ENCODE measurements around the gene SCN3A.

SCN3A gene

GRCh38 chr2:165238295-165238694, 34.4 kb upstream of the SCN3A start:
- H3K9me3 ChIP-seq (ENCODE audit: low read depth, low read length), result no peaks in the 10 kb centered on the region
- H3K9ac ChIP-seq (ENCODE audit: insufficient read length), result no peak overlapping the region
- TF ChIP-seq POLR2AphosphoS5 (IDR thresholded peaks at IDR 0.05; ENCODE audit: borderline replicate concordance, low read depth, low read length) (no peak), FOXP2 (optimal IDR thresholded peaks at IDR 0.05; ENCODE audit: control extremely low read depth, extremely low read length, insufficient read depth) (no peak), EZH2 (IDR thresholded peaks at IDR 0.05) (no peak)
- H3K27ac ChIP-seq, result no peak overlapping the region
- H3K4me3 ChIP-seq, result no peak overlapping the region
- no peaks in the 10 kb centered on the region for H3K36me3 ChIP-seq (ENCODE audit: insufficient read depth, low read length)
- no peak for DNase-seq (ENCODE audit: low read depth, low spot score)

DNA sequence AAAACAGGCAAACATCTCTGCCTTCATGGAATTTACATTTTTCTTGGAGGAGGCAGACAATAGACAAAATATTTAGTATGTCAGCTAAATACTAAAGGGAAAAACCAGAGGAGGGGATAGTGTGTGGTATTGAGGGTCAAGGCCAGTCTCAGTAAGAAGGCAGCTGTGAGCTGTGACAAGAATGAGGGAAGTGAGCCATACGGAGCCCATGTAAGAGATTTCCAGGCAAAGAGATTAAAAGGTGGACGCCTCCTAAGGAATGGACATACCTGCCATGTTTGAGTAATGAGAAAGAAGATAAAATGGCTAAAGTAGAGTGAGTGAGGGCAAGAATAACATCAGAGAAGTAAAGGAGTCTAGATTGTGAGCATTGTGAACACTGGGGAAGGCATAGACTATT, 33.2 kb upstream of the SCN3A start:
- no peaks in the 10 kb centered on the region for H3K9me3 ChIP-seq (ENCODE audit: low read depth, low read length)
- no peak for DNase-seq (ENCODE audit: low read depth, low spot score)
- H3K27ac ChIP-seq, result no peak overlapping the region
- no peak overlapping the region for H3K4me3 ChIP-seq
- TF ChIP-seq EZH2 (IDR thresholded peaks at IDR 0.05), result no peak
- no peak for TF ChIP-seq FOXP2 (optimal IDR thresholded peaks at IDR 0.05; ENCODE audit: control extremely low read depth, extremely low read length, insufficient read depth)
- TF ChIP-seq POLR2AphosphoS5 (IDR thresholded peaks at IDR 0.05; ENCODE audit: borderline replicate concordance, low read depth, low read length), result no peak
- H3K36me3 ChIP-seq (ENCODE audit: insufficient read depth, low read length), result no peaks in the 10 kb centered on the region
- no peak overlapping the region for H3K9ac ChIP-seq (ENCODE audit: insufficient read length)

GRCh38 chr2:165227571-165227970, 23.7 kb upstream of the SCN3A start:
- no peaks in the 10 kb centered on the region for H3K9me3 ChIP-seq (ENCODE audit: low read depth, low read length)
- H3K4me3 ChIP-seq, result no peak overlapping the region
- TF ChIP-seq POLR2AphosphoS5 (IDR thresholded peaks at IDR 0.05; ENCODE audit: borderline replicate concordance, low read depth, low read length) (no peak), EZH2 (IDR thresholded peaks at IDR 0.05) (no peak), FOXP2 (optimal IDR thresholded peaks at IDR 0.05; ENCODE audit: control extremely low read depth, extremely low read length, insufficient read depth) (no peak)
- no peak for DNase-seq (ENCODE audit: low read depth, low spot score)
- H3K36me3 ChIP-seq (ENCODE audit: insufficient read depth, low read length), result no peaks in the 10 kb centered on the region
- H3K9ac ChIP-seq (ENCODE audit: insufficient read length), result no peak overlapping the region
- H3K27ac ChIP-seq, result no peak overlapping the region

DNA sequence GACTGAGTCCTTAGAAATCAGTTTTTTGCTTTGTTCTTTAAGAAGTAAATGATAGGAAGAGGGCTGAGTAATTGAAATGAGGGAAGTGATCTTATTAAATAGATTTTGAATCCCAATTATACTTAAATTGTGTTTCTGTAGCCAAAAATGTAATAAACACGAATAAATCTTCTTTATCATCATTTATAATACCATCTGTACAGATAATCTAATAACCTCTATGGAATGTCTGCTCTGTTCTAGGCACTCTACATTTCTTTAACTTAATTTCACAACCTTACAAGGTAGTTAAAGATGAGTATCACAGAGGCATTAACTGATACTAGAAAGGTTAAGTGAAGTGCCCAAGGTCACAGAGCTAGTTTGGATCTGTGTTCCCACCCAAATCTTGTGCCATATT, 21.1 kb upstream of the SCN3A start:
- Histone ChIP-seq H3K36me3 (ENCODE audit: insufficient read depth, low read length) (no peaks in the 10 kb centered on the region), H3K9me3 (ENCODE audit: low read depth, low read length) (no peaks in the 10 kb centered on the region), H3K4me3 (no peak overlapping the region), H3K9ac (ENCODE audit: insufficient read length) (no peak overlapping the region), H3K27ac (no peak overlapping the region)
- no peak for DNase-seq (ENCODE audit: low read depth, low spot score)
- TF ChIP-seq POLR2AphosphoS5 (IDR thresholded peaks at IDR 0.05; ENCODE audit: borderline replicate concordance, low read depth, low read length) (no peak), FOXP2 (optimal IDR thresholded peaks at IDR 0.05; ENCODE audit: control extremely low read depth, extremely low read length, insufficient read depth) (no peak), EZH2 (IDR thresholded peaks at IDR 0.05) (no peak)

DNA sequence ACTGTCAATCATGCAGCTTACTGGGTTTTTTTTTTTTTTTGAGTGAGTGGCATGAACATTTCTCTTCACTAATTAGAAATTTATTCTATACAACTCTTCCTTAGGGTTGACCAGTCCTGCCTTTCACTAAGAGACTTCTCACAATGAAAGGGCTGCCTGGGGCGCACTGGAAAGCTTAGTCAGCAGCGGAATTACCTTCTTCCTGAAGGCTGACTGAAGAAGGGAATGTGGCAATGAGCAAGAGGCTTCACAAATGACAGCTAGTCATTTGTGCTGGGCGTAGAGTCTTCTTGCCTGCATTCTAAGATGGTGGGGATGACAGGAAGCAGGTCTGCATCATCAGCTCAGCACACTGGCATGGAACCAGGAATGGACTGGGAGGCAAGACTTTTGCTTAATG, 15.6 kb upstream of the SCN3A start:
- H3K36me3 ChIP-seq (ENCODE audit: insufficient read depth, low read length), result no peaks in the 10 kb centered on the region
- TF ChIP-seq POLR2AphosphoS5 (IDR thresholded peaks at IDR 0.05; ENCODE audit: borderline replicate concordance, low read depth, low read length), result no peak
- TF ChIP-seq FOXP2 (optimal IDR thresholded peaks at IDR 0.05; ENCODE audit: control extremely low read depth, extremely low read length, insufficient read depth), result no peak
- TF ChIP-seq EZH2 (IDR thresholded peaks at IDR 0.05), result no peak
- no peak for DNase-seq (ENCODE audit: low read depth, low spot score)
- H3K4me3 ChIP-seq, result no peak overlapping the region
- no peaks in the 10 kb centered on the region for H3K9me3 ChIP-seq (ENCODE audit: low read depth, low read length)
- H3K27ac ChIP-seq, result no peak overlapping the region
- H3K9ac ChIP-seq (ENCODE audit: insufficient read length), result no peak overlapping the region

DNA sequence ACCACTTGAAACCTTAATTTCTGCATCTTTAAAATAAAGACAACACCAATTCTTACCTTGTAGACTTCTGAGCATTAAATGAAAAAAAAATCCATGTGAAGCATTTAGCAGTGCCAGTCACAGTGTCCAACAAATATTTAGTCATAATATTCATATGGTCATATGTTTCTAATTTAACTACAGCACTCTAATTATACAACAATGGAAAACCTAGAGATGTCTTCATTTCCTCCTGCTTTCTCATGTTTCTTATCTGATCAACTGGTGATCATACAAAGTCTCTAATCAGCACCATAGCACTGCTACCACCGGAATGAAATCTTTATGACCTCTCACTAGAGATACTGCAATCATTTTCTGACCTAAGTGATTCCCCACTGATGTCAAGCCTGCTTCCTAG, 10.2 kb upstream of the SCN3A start:
- no peaks in the 10 kb centered on the region for H3K9me3 ChIP-seq (ENCODE audit: low read depth, low read length)
- DNase-seq (ENCODE audit: low read depth, low spot score), result no peak
- H3K36me3 ChIP-seq (ENCODE audit: insufficient read depth, low read length), result no peaks in the 10 kb centered on the region
- H3K4me3 ChIP-seq, result no peak overlapping the region
- H3K9ac ChIP-seq (ENCODE audit: insufficient read length), result no peak overlapping the region
- TF ChIP-seq EZH2 (IDR thresholded peaks at IDR 0.05) (no peak), POLR2AphosphoS5 (IDR thresholded peaks at IDR 0.05; ENCODE audit: borderline replicate concordance, low read depth, low read length) (no peak), FOXP2 (optimal IDR thresholded peaks at IDR 0.05; ENCODE audit: control extremely low read depth, extremely low read length, insufficient read depth) (no peak)
- no peak overlapping the region for H3K27ac ChIP-seq

DNA sequence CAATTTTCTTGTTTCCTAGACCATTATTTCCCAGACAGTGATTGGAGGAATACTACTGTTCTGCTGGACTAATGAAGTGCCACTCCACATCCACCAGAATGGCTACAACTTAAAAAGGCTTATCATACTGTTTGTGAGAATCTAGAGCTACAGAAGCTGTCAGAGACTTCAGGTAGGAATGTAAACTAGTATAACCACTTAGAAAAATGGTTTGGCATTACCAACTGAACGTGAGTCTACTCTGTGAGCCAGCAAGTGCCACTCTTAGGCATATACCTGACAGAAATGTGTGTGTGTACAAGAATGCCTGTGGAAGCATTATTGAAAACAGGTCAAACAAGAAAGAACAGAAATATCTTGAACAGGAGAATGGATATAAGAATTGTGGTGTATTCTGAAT, 4.2 kb upstream of the SCN3A start:
- no peaks in the 10 kb centered on the region for H3K36me3 ChIP-seq (ENCODE audit: insufficient read depth, low read length)
- TF ChIP-seq EZH2 (IDR thresholded peaks at IDR 0.05) (no peak), POLR2AphosphoS5 (IDR thresholded peaks at IDR 0.05; ENCODE audit: borderline replicate concordance, low read depth, low read length) (no peak), FOXP2 (optimal IDR thresholded peaks at IDR 0.05; ENCODE audit: control extremely low read depth, extremely low read length, insufficient read depth) (no peak)
- no peak for DNase-seq (ENCODE audit: low read depth, low spot score)

GRCh38 chr2:165205865-165206264, 2.0 kb upstream of the SCN3A start:
- Histone ChIP-seq H3K36me3 (ENCODE audit: insufficient read depth, low read length) (no peaks in the 10 kb centered on the region), H3K9me3 (ENCODE audit: low read depth, low read length) (no peaks in the 10 kb centered on the region), H3K4me3 (no peak overlapping the region), H3K9ac (ENCODE audit: insufficient read length) (no peak overlapping the region), H3K27ac (no peak overlapping the region)
- DNase-seq (ENCODE audit: low read depth, low spot score), result no peak
- TF ChIP-seq EZH2 (IDR thresholded peaks at IDR 0.05), result no peak
- TF ChIP-seq FOXP2 (optimal IDR thresholded peaks at IDR 0.05; ENCODE audit: control extremely low read depth, extremely low read length, insufficient read depth), result no peak
- no peak for TF ChIP-seq POLR2AphosphoS5 (IDR thresholded peaks at IDR 0.05; ENCODE audit: borderline replicate concordance, low read depth, low read length)

More for the DNA sequence above, 4.2 kb upstream of the SCN3A start:
- Histone ChIP-seq H3K27ac (no peak overlapping the region), H3K4me3 (no peak overlapping the region), H3K9ac (ENCODE audit: insufficient read length) (no peak overlapping the region), H3K9me3 (ENCODE audit: low read depth, low read length) (no peaks in the 10 kb centered on the region)

- no peak for DNase-seq (ENCODE audit: low read depth, low spot score)
- no peaks in the 10 kb centered on the region for H3K9me3 ChIP-seq (ENCODE audit: low read depth, low read length)
- no peaks in the 10 kb centered on the region for H3K36me3 ChIP-seq (ENCODE audit: insufficient read depth, low read length)
- no peak overlapping the region for H3K27ac ChIP-seq
- H3K9ac ChIP-seq (ENCODE audit: insufficient read length), result no peak overlapping the region
- TF ChIP-seq POLR2AphosphoS5 (IDR thresholded peaks at IDR 0.05; ENCODE audit: borderline replicate concordance, low read depth, low read length) (no peak), EZH2 (IDR thresholded peaks at IDR 0.05) (no peak), FOXP2 (optimal IDR thresholded peaks at IDR 0.05; ENCODE audit: control extremely low read depth, extremely low read length, insufficient read depth) (no peak)
- H3K4me3 ChIP-seq, result no peak overlapping the region
Observed at GRCh38 chr2:165202239-165202638, 1.6 kb downstream of the SCN3A start.

Data from SK-N-MC (cell line).